A673 (cell line): ENCODE data around the gene OPRL1.
"Not testable (repeated sequence)": the region's sequence is repeated elsewhere in the genome, so short reads cannot be mapped to it uniquely, and the experiment has no call there.

Experiments
- CTCF ChIP-seq: fragments of 300-800, 200-600 bp; sonication (generic); conservative IDR thresholded peaks from 2 replicates; pipeline ENCODE4 v1.5.1; 2017; ENCODE audit warnings: low read depth, mild to moderate bottlenecking, antibody characterized with exemption, low read length, moderate library complexity, mixed read lengths
- EZH2 ChIP-seq: fragments of 200-600 bp; sonication (generic); IDR thresholded peaks from 2 replicates; pipeline ENCODE4 v1.6.1; 2017; ENCODE audit warnings: borderline replicate concordance, low read depth, mild to moderate bottlenecking, mixed read lengths, antibody characterized with exemption, low read length; ENCODE audit not compliant: poor library complexity, severe bottlenecking

GRCh38 chr20:64117432-64117777 lies 37.5 kb downstream of the OPRL1 start:
- not testable (repeated sequence) for TF ChIP-seq CTCF, EZH2
